Left ventricle myocardium inferior (tissue), 1 donor: ENCODE results near the gene BPIFB4. TPM values are rescaled to one million over a fixed set of nuclear protein-coding genes. Genes with fewer than 3 reads are reported as not detected.
"Not testable (repeated sequence)": the region's sequence is repeated elsewhere in the genome, so short reads cannot be mapped to it uniquely, and the experiment has no call there.

ENCODE experiments used
- DNase-seq: peaks from one replicate; pipeline ENCODE4 v3.0.0-alpha.2; 2020
- H3K27ac ChIP-seq: fragments of 200-600 bp; replicated peaks from 2 replicates; pipeline ENCODE4 v1.8.0; 2021
- H3K27me3 ChIP-seq: fragments of 200-600 bp; 2 replicates; pipeline ENCODE4 v1.8.0; 2021; ENCODE audit warnings: low read depth
- H3K36me3 ChIP-seq: fragments of 200-600 bp; 2 replicates; pipeline ENCODE4 v1.8.0; 2021
- H3K4me1 ChIP-seq: fragments of 200-600 bp; 2 replicates; pipeline ENCODE4 v1.8.0; 2021
- H3K4me3 ChIP-seq: fragments of 200-600 bp; 2 replicates; pipeline ENCODE4 v1.8.0; 2021; ENCODE audit warnings: mild to moderate bottlenecking, moderate library complexity
- H3K9me3 ChIP-seq: fragments of 200-600 bp; replicated peaks from 2 replicates; pipeline ENCODE4 v1.8.0; 2021
- CTCF ChIP-seq: fragments of 200-600 bp; IDR thresholded peaks from 2 replicates; pipeline ENCODE4 v1.8.0; 2021; ENCODE audit warnings: antibody characterized with exemption, mild to moderate bottlenecking, borderline replicate concordance
- intact Hi-C: fragments of 100-400 bp; cut with micrococcal nuclease; formaldehyde crosslinking; loops from one replicate; pipeline ENCODE4 v1.11.0; 2022
- total RNA-seq: library from RNA; stranded (reverse); fragmentation: NEBNext Ultra II Directional; extraction: Animal tissue kit (Norgen Biotek cat#: 25700); gene quantifications from one replicate; pipeline ENCODE4 v1.2.1, GENCODE V29; 2021
- donor health status: DM: no; HTN: yes; CAD: no; lungs with severe emphysema.

Gene BPIFB4
- total RNA-seq, 1 donor from 2014 or later = not detected

DNA sequence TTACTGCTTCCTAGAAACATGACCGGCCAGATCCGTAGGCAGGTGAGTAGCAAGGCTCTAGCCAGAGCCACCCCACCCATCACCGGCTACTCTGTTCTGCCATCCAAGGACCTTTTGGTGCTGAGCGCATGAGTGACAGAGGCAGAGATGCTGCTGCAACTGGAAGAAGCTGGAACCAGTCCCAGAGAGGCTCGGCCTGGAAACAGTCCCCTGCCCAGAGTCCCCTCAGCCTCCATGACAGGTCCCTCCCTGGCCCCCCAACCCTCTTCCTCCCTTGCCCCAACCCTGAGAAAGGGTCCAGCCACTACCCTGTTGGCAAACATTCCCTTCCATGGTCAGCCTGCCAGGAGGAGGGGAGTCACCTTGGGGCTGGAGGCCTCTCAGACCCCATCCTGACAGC lies 31.9 kb downstream of the BPIFB4 start:
- H3K36me3 ChIP-seq = no peaks in the 10 kb centered on the region
- no peak for TF ChIP-seq CTCF
- no peaks in the 10 kb centered on the region for H3K9me3 ChIP-seq
- no peak for DNase-seq
- H3K27ac ChIP-seq = no peak overlapping the region
- no peak overlapping the region for H3K4me3 ChIP-seq
- intact Hi-C loops = no loop called here
- H3K4me1 ChIP-seq = no peaks in the 10 kb centered on the region
- peaks cover 17% of the 10 kb centered on the region for H3K27me3 ChIP-seq

GRCh38 chr20:33112547-33113386 lies 33.3 kb downstream of the BPIFB4 start:
- intact Hi-C loops = no loop called here

DNA sequence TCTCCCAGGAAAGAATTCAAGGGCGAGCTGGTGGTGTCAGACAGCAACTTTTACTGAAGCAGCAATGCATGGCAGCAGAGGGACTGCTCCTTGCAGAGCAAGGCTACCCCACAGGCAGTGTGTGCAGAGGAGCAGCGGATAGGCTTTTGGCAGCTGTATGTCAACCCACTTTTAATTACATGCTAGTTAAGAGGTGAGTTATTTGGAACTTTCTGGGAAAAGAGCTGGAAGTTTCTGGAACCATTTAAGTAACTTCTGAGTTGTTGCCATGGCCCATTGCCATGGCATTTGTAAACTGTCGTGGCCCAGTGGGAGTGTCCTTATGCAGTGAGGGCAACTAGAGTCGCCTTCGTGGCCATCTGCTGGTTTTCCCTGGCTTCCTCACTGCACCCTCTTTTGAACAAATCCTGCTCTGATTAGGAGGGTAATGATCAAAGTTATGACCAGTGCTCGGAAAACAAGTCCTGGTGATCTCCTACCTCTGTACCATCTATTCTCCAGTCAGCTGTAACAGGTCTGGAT lies 34.0 kb downstream of the BPIFB4 start:
- Histone ChIP-seq H3K4me1 (no peaks in the 10 kb centered on the region), H3K36me3 (no peaks in the 10 kb centered on the region), H3K27me3 (peaks cover 20% of the 10 kb centered on the region), H3K4me3 (no peak overlapping the region), H3K9me3 (no peaks in the 10 kb centered on the region), H3K27ac (no peak overlapping the region)
- no peak for TF ChIP-seq CTCF
- no peak for DNase-seq
- intact Hi-C loops = no loop called here

More at GRCh38 chr20:33112547-33113386, 33.3 kb downstream of the BPIFB4 start:
- Histone ChIP-seq H3K27ac (no peak overlapping the region), H3K27me3 (peaks cover 14% of the 10 kb centered on the region), H3K4me1 (no peaks in the 10 kb centered on the region), H3K36me3 (no peaks in the 10 kb centered on the region), H3K4me3 (no peak overlapping the region), H3K9me3 (no peaks in the 10 kb centered on the region)
- DNase-seq = no peak
- TF ChIP-seq CTCF = no peak

GRCh38 chr20:33115501-33115900 lies 36.1 kb downstream of the BPIFB4 start:
- DNase-seq, H3K4me1 ChIP-seq, intact Hi-C loops, H3K27ac ChIP-seq, H3K4me3 ChIP-seq, H3K36me3 ChIP-seq: not testable (repeated sequence)
- Histone ChIP-seq H3K9me3 (peaks cover 11% of the 10 kb centered on the region), H3K27me3 (peaks cover 20% of the 10 kb centered on the region)

GRCh38 chr20:33119725-33120720 lies 40.6 kb downstream of the BPIFB4 start:
- no peak for DNase-seq
- intact Hi-C loops = no loop called here
- Histone ChIP-seq H3K9me3 (peaks cover 12% of the 10 kb centered on the region), H3K4me1 (no peaks in the 10 kb centered on the region), H3K4me3 (no peak overlapping the region), H3K27ac (no peak overlapping the region), H3K27me3 (peaks cover 10% of the 10 kb centered on the region), H3K36me3 (no peaks in the 10 kb centered on the region)
- no peak for TF ChIP-seq CTCF
